ENCODE results near the gene FARP1.

DNA sequence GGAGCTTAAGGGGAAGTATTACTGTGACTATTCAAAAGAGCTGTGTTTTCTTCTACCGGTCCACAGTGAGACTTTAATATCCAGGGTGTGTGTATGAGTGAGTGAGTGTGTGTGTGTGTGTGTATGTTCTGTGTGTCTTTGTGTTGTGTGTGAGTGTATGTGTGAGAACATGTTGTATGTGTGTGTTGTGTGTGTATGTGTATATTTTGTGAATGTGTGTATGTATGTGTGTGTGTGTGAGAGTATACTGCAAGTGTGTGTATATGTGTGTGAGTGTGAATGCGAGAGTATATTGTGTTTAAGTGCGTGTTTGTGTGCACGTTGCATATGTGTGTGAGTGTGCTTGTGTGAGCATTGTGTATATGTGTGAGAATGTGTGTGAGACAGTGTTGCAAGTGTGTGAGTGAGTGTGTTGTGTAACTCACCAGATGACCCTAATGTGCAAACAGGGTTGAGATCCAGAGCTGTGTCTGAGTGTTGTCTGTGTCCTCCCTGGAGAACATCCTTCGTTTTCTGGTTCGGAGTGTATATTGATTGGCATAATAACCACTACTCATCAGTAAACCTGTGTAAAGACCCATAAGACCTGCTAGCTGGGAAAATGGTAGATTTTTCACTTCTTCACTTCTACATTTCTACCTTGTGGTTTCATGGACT lies 135.3 kb downstream of the FARP1 start:
- TF ChIP-seq SIN3A (IDR thresholded peaks at IDR 0.05; ENCODE audit: borderline replicate concordance, low read depth, low read length) (no peak), NR1H2 (CRISPR knock-in tag; IDR thresholded peaks at IDR 0.05; ENCODE audit: borderline replicate concordance, low read depth) (no peak), SP1 (IDR thresholded peaks at IDR 0.05) (no peak), SP1 (CRISPR knock-in tag; IDR thresholded peaks at IDR 0.05) (no peak), SP5 (CRISPR knock-in tag; IDR thresholded peaks at IDR 0.05; ENCODE audit: borderline replicate concordance, low read depth) (no peak), BRD4 (CRISPR knock-in tag; IDR thresholded peaks at IDR 0.05) (no peak), U2AF2 (IDR thresholded peaks at IDR 0.05; ENCODE audit: low read depth, low read length) (no peak)
- TF ChIP-seq, protein P1, sequence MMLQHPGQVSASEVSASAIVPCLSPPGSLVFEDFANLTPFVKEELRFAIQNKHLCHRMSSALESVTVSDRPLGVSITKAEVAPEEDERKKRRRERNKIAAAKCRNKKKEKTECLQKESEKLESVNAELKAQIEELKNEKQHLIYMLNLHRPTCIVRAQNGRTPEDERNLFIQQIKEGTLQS (CRISPR knock-in tag; IDR thresholded peaks at IDR 0.05): no peak

Data from HepG2 (cell line).